Progenitor cell of endocrine pancreas (in vitro differentiated cells): ENCODE data around the gene DUS2. TPM values are rescaled to one million over a fixed set of nuclear protein-coding genes. Genes with fewer than 3 reads are reported as not detected.
"Not testable (repeated sequence)": the region's sequence is repeated elsewhere in the genome, so short reads cannot be mapped to it uniquely, and the experiment has no call there.

Source experiments
- DNase-seq: peaks from one replicate; pipeline ENCODE4 v3.0.0; 2021; ENCODE audit warnings: low spot score; ENCODE audit not compliant: unreplicated experiment
- H3K27ac Mint-ChIP-seq: 2 replicates; pipeline ENCODE4 v1.8.0; 2021; ENCODE audit warnings: mild to moderate bottlenecking, moderate library complexity, mixed read lengths
- H3K27me3 Mint-ChIP-seq: 2 replicates; pipeline ENCODE4 v1.8.0; 2021; ENCODE audit warnings: mixed read lengths
- H3K36me3 Mint-ChIP-seq: 2 replicates; pipeline ENCODE4 v1.8.0; 2022; ENCODE audit warnings: mixed read lengths; ENCODE audit not compliant: insufficient read depth
- H3K4me1 Mint-ChIP-seq: 2 replicates; pipeline ENCODE4 v1.8.0; 2021; ENCODE audit warnings: low read depth, mixed read lengths
- H3K4me3 Mint-ChIP-seq: 2 replicates; pipeline ENCODE4 v1.8.0; 2021; ENCODE audit warnings: low read depth, mild to moderate bottlenecking, moderate library complexity, mixed read lengths
- H3K9me3 Mint-ChIP-seq: 2 replicates; pipeline ENCODE4 v1.8.0; 2021; ENCODE audit warnings: low read depth, mixed read lengths
- total RNA-seq: library from RNA; stranded (reverse); gene quantifications from 2 replicates; pipeline ENCODE4 v1.2.1, GENCODE V29; 2021
- TF ChIP-seq, protein P1 (sequence below): fragments of 200-600 bp; sonication (generic); IDR thresholded peaks from one replicate; pipeline ENCODE4 v1.5.0; 2021; ENCODE audit warnings: antibody characterized with exemption, mild to moderate bottlenecking; ENCODE audit not compliant: unreplicated experiment

Gene DUS2
- total RNA-seq, 1 donor from 2014 or later, result 18.8 TPM

DNA sequence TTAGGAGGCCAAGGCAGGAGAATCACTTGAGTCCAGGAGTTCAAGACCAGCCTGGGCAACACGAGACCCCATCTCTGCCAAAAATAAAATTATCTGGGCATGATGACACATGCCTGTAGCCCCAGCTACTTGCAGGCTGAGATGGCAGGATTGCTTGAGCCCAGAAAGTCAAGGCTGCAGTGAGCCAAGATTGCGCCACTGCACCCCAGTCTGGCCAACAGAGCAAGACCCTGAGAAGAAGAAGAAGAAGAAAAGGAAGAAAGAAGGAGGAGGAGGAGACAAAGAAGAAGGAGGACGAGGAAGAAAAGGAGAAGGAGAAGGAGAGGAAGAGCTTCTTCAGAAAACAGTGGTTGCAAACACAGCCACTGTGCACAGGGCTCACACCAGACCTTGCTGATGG, 34.4 kb upstream of the DUS2 start:
- TF ChIP-seq, protein P1, sequence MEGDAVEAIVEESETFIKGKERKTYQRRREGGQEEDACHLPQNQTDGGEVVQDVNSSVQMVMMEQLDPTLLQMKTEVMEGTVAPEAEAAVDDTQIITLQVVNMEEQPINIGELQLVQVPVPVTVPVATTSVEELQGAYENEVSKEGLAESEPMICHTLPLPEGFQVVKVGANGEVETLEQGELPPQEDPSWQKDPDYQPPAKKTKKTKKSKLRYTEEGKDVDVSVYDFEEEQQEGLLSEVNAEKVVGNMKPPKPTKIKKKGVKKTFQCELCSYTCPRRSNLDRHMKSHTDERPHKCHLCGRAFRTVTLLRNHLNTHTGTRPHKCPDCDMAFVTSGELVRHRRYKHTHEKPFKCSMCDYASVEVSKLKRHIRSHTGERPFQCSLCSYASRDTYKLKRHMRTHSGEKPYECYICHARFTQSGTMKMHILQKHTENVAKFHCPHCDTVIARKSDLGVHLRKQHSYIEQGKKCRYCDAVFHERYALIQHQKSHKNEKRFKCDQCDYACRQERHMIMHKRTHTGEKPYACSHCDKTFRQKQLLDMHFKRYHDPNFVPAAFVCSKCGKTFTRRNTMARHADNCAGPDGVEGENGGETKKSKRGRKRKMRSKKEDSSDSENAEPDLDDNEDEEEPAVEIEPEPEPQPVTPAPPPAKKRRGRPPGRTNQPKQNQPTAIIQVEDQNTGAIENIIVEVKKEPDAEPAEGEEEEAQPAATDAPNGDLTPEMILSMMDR, result no peak
- H3K4me3 Mint-ChIP-seq, result no peak overlapping the region

DNA sequence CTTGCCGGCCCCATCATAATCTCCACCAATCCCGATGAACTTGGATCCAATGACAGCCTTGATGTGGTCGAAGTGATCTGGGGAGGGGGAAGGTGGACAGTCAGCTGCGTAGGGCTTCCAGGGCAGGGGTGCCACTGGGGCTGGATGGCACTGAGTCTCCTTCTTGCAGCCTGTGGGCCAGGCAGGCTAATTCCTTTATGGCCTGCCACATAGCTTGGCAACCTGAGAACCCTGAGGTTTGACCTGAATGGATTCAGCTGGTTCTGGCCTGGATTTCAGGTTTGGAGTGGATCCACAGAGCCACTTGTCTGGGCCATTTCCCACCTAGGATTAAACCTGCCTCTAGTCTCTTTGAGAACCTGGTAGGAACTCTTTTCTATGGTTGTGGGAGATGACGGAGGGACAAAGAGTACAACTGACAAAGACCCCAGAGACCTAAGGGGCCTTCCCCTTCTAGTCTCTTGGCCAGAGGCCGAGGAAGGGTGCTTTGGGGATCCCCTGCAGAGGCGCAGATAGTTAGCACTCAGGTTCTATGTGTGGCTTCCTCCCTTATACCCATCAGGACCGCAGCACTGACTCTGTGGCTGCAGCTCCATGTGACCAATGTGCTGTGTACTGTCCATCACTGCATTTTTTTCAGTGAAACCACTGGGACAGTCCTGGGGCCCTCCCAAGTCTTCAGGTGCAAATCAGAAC, 33.6 kb upstream of the DUS2 start:
- H3K27me3 Mint-ChIP-seq, result peaks cover 4% of the 10 kb centered on the region
- H3K36me3 Mint-ChIP-seq, result no peaks in the 10 kb centered on the region
- H3K27ac Mint-ChIP-seq, result no peak overlapping the region
- peaks cover 14% of the 10 kb centered on the region for H3K4me1 Mint-ChIP-seq
- TF ChIP-seq, protein P1, result no peak
- H3K4me3 Mint-ChIP-seq, result no peak overlapping the region
- H3K9me3 Mint-ChIP-seq, result no peaks in the 10 kb centered on the region
- no peak for DNase-seq

More for the DNA sequence above, 34.4 kb upstream of the DUS2 start:
- Mint-ChIP-seq H3K4me1 (peaks cover 14% of the 10 kb centered on the region), H3K9me3 (no peaks in the 10 kb centered on the region), H3K27ac (no peak overlapping the region), H3K36me3 (no peaks in the 10 kb centered on the region), H3K27me3 (peaks cover 4% of the 10 kb centered on the region)
- no peak for DNase-seq

DNA sequence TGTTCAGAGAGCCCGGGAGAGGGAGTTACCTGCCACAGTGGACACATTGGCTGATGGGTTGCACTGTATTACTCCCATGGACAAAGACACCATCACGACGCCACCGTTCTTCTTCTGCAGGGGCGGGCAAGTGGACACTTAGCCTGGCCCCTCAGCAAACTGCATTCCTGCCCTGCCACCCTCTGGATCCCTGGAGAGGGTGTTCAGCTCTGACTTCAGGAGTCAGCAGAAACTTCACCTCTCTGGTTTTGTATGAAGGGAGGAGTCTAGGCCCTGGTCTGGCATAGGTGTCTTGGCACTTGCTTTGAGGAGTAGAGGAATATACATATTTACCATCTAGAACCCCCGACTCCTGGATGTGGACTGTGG, 33.1 kb upstream of the DUS2 start:
- Mint-ChIP-seq H3K9me3 (no peaks in the 10 kb centered on the region), H3K27me3 (peaks cover 4% of the 10 kb centered on the region), H3K27ac (no peak overlapping the region), H3K36me3 (no peaks in the 10 kb centered on the region), H3K4me3 (no peak overlapping the region), H3K4me1 (peaks cover 9% of the 10 kb centered on the region)
- TF ChIP-seq, protein P1, result no peak
- no peak for DNase-seq

DNA sequence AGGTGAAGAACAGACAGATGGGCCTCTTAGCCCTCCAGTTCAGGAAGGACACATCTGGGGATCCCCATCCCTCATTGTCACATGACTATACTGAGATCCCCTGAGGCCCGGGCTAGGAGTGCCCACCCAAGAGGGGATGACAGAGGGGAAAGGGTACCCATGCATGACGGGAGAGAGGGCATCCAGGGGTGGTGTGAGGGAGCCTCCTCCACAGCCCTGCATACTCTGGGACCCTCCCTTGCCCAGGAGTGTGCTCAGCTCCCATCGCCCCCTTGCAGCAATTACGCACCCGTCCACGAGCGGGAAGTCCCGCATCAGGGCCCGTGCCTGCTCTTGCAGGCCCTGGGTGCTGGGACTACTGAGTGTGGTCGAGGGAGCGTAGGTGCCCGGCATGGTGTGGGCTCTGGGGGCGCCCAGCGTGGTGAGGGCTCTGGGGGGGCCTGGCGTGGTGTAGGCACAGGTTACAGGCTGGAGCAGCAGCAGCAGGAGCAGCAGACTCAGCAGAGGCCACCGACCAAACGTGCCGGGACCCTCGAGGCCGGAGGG, 30.4 kb upstream of the DUS2 start:
- H3K36me3 Mint-ChIP-seq, result no peaks in the 10 kb centered on the region
- peaks cover 4% of the 10 kb centered on the region for H3K27me3 Mint-ChIP-seq
- H3K4me1 Mint-ChIP-seq, result peaks cover 2% of the 10 kb centered on the region
- no peak overlapping the region for H3K27ac Mint-ChIP-seq
- no peak for DNase-seq
- H3K4me3 Mint-ChIP-seq, result no peak overlapping the region
- no peaks in the 10 kb centered on the region for H3K9me3 Mint-ChIP-seq
- TF ChIP-seq, protein P1, result no peak

DNA sequence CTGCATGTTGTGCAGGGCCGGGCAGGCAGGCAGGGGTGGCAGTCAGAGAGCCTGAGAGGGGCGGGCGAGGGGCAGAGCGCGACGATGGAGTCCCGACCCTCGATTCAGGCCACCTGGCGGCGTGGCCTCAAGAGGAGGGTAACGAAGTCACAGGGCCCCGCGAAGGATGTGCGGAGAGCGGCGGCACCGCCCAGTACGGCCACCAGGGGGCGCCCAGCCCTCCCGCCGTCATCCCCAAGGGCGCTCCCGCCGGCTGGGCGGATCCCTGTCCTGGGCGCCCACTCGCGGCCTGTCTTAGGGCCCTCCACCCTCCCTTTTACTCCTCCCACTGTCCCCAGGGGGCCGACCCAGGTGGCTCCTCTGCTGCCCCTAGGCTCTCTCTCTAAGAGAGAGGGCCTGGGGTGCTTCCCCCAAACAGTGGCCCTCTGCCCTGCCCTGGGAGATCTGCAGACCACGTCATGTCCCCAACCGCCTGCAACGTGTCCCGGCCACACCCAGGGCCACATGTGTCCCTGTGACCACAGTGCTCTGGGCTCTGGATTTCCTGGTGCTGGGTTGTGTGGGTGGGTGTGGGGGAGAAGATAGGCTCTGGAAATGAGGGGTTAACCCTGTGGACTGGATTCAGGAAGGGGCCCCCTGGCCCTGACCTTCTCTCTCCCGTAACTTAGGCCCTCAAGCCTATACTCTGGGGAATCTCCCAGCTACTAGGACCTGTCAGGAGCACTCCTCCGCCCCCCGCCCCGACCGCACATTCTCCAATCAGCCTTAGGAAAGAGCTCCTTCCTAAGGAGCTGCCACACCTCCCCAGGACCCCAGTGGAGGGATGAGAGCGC, 29.7 kb upstream of the DUS2 start:
- Mint-ChIP-seq H3K27ac (no peak overlapping the region), H3K9me3 (no peaks in the 10 kb centered on the region), H3K27me3 (peaks cover 4% of the 10 kb centered on the region), H3K36me3 (no peaks in the 10 kb centered on the region), H3K4me3 (no peak overlapping the region), H3K4me1 (no peaks in the 10 kb centered on the region)
- DNase-seq, result peak; percentile 74
- TF ChIP-seq, protein P1, result peak; percentile 99

DNA sequence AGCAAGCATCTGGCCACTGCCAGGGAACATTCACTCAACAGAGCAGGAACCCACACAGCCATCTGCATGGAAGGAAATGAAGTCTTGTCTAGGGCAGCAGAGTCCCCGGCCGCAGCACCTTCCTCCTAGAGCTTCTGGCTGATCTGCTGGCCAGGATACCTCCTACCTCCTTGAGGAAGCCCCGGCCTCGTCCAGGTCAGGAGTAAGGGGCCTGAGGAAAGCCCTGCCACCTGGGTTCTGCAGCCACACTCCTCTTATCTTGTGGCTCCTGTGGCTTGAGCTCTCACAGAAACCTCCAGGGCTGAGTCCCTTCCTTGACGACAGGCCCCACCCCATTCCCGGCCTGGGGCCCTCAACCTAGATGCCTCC, 29.1 kb upstream of the DUS2 start:
- H3K36me3 Mint-ChIP-seq, H3K27me3 Mint-ChIP-seq, DNase-seq, H3K9me3 Mint-ChIP-seq, H3K4me1 Mint-ChIP-seq, H3K4me3 Mint-ChIP-seq, H3K27ac Mint-ChIP-seq: not testable (repeated sequence)
